T-helper 22 cell (primary cell): Measurements from ENCODE around the gene EHMT1.
"Not testable (repeated sequence)": the region's sequence is repeated elsewhere in the genome, so short reads cannot be mapped to it uniquely, and the experiment has no call there.

Experiments used
- DNase-seq: peaks from one replicate; pipeline ENCODE4 v3.0.0-alpha.2; 2020; ENCODE audit warnings: low read depth

EHMT1 gene

GRCh38 chr9:137809726-137810450 lies 191.1 kb downstream of the EHMT1 start:
- DNase-seq, result not testable (repeated sequence)

- DNase-seq, result no peak
Observed at GRCh38 chr9:137811283-137811870, 192.6 kb downstream of the EHMT1 start.

- no peak for DNase-seq
Observed at GRCh38 chr9:137812356-137813023, 193.7 kb downstream of the EHMT1 start.

GRCh38 chr9:137813167-137813566 lies 194.4 kb downstream of the EHMT1 start:
- DNase-seq, result no peak

GRCh38 chr9:137813651-137814415 lies 195.0 kb downstream of the EHMT1 start:
- DNase-seq, result no peak

GRCh38 chr9:137814436-137814835 lies 195.6 kb downstream of the EHMT1 start:
- no peak for DNase-seq

GRCh38 chr9:137814841-137815240 lies 196.0 kb downstream of the EHMT1 start:
- DNase-seq, result no peak

GRCh38 chr9:137815256-137816255 lies 196.8 kb downstream of the EHMT1 start:
- no peak for DNase-seq

- DNase-seq, result no peak
Observed at GRCh38 chr9:137816531-137817235, 197.9 kb downstream of the EHMT1 start.

- no peak for DNase-seq
Observed at GRCh38 chr9:137817236-137818200, 198.7 kb downstream of the EHMT1 start.

GRCh38 chr9:137818286-137818685 lies 199.5 kb downstream of the EHMT1 start:
- no peak for DNase-seq

GRCh38 chr9:137820161-137820855 lies 201.5 kb downstream of the EHMT1 start:
- no peak for DNase-seq

GRCh38 chr9:137823986-137824771 lies 205.4 kb downstream of the EHMT1 start:
- DNase-seq, result no peak

GRCh38 chr9:137825324-137825989 lies 206.7 kb downstream of the EHMT1 start:
- DNase-seq, result no peak

- DNase-seq, result no peak
Observed at GRCh38 chr9:137827908-137828526, 209.2 kb downstream of the EHMT1 start.

- no peak for DNase-seq
Observed at GRCh38 chr9:137828527-137829259, 209.9 kb downstream of the EHMT1 start.
